GM23338 (cell line): ENCODE results near the gene SLC39A11. TPM values are rescaled to one million over a fixed set of nuclear protein-coding genes. Genes with fewer than 3 reads are reported as not detected.

ENCODE experiments used
- ATAC-seq: fragments of 200-7000 bp; cut with Tn5 transposase; 3 replicates; pipeline ENCODE4 v1.9.1; 2020
- DNase-seq: peaks from one replicate; pipeline ENCODE4 v3.0.0-alpha.2; 2015; ENCODE audit warnings: low spot score
- H2AFZ ChIP-seq: fragments of 200-600 bp; sonication (generic); 2 replicates; pipeline ENCODE4 v1.8.0; 2016; ENCODE audit warnings: antibody characterized with exemption, mild to moderate bottlenecking, moderate library complexity
- H3F3A ChIP-seq: fragments of 200-600 bp; sonication (generic); replicated peaks from 2 replicates; pipeline ENCODE4 v1.8.0; 2017; ENCODE audit warnings: antibody characterized with exemption, mixed run types, low read depth
- H3K27ac ChIP-seq: fragments of 200-600 bp; sonication (generic); 2 replicates; pipeline ENCODE4 v1.6.1; 2016; ENCODE audit warnings: low read depth
- H3K27me3 ChIP-seq: fragments of 200-600 bp; sonication (generic); 2 replicates; pipeline ENCODE4 v1.8.0; 2016; ENCODE audit warnings: mild to moderate bottlenecking, mixed run types, moderate library complexity; ENCODE audit not compliant: insufficient read depth
- H3K36me3 ChIP-seq: fragments of 200-600 bp; sonication (generic); 2 replicates; pipeline ENCODE4 v1.8.0; 2016; ENCODE audit warnings: mild to moderate bottlenecking; ENCODE audit not compliant: insufficient read depth
- H3K4me1 ChIP-seq: fragments of 200-600 bp; sonication (generic); 2 replicates; pipeline ENCODE4 v1.8.0; 2016; ENCODE audit warnings: mild to moderate bottlenecking, moderate library complexity; ENCODE audit not compliant: insufficient read depth
- H3K4me2 ChIP-seq: fragments of 200-600 bp; sonication (generic); 2 replicates; pipeline ENCODE4 v1.7.1; 2017; ENCODE audit warnings: mixed run types
- H3K4me3 ChIP-seq: fragments of 200-600 bp; sonication (generic); 2 replicates; pipeline ENCODE4 v1.6.1; 2016; ENCODE audit warnings: mixed run types
- H3K79me2 ChIP-seq: fragments of 200-600 bp; sonication (generic); replicated peaks from 2 replicates; pipeline ENCODE4 v1.8.0; 2017; ENCODE audit warnings: mild to moderate bottlenecking; ENCODE audit not compliant: insufficient read depth
- H3K9me2 ChIP-seq: fragments of 200-600 bp; sonication (generic); 2 replicates; pipeline ENCODE4 v1.8.0; 2017; ENCODE audit not compliant: insufficient read depth
- H4K20me1 ChIP-seq: fragments of 200-600 bp; sonication (generic); replicated peaks from 2 replicates; pipeline ENCODE4 v1.8.0; 2017; ENCODE audit warnings: mild to moderate bottlenecking; ENCODE audit not compliant: insufficient read depth
- H3K27ac Mint-ChIP-seq: 2 replicates; pipeline ENCODE4 v1.8.0; 2020; ENCODE audit warnings: inconsistent platforms, mild to moderate bottlenecking, moderate library complexity, mixed read lengths
- H3K27me3 Mint-ChIP-seq: 3 replicates; pipeline ENCODE4 v1.8.0; 2022; ENCODE audit warnings: low read depth, mild to moderate bottlenecking, moderate library complexity, mixed read lengths, inconsistent platforms; ENCODE audit not compliant: insufficient read depth, poor library complexity
- H3K36me3 Mint-ChIP-seq: 3 replicates; pipeline ENCODE4 v1.8.0; 2021; ENCODE audit warnings: low read depth, mild to moderate bottlenecking, inconsistent platforms, moderate library complexity, mixed read lengths
- H3K4me1 Mint-ChIP-seq: 3 replicates; pipeline ENCODE4 v1.8.0; 2020; ENCODE audit warnings: mild to moderate bottlenecking, inconsistent platforms, mixed read lengths
- H3K4me3 Mint-ChIP-seq: 3 replicates; pipeline ENCODE4 v1.8.0; 2021; ENCODE audit warnings: moderate library complexity, mild to moderate bottlenecking, inconsistent platforms, mixed read lengths
- H3K9me3 Mint-ChIP-seq: 3 replicates; pipeline ENCODE4 v1.8.0; 2020; ENCODE audit warnings: moderate library complexity, mild to moderate bottlenecking, inconsistent platforms, mixed read lengths
- CREB1 ChIP-seq: fragments of 250-450 bp; sonication (Bioruptor Pico); IDR thresholded peaks from 2 replicates; pipeline ENCODE4 v1.5.0; 2020; ENCODE audit warnings: low read depth, mild to moderate bottlenecking, moderate library complexity
- ETS1 ChIP-seq: IDR thresholded peaks from 2 replicates; pipeline ENCODE4 v1.6.1; 2016; ENCODE audit warnings: antibody characterized with exemption
- EZH2phosphoT487 ChIP-seq: fragments of 200-600 bp; sonication (generic); IDR thresholded peaks from one replicate; pipeline ENCODE4 v1.8.1; 2018; ENCODE audit warnings: antibody characterized with exemption; ENCODE audit not compliant: unreplicated experiment
- POLR2AphosphoS5 ChIP-seq: IDR thresholded peaks from 2 replicates; pipeline ENCODE4 v1.6.1; 2016; ENCODE audit warnings: antibody characterized with exemption, low read depth
- STAT1 ChIP-seq: IDR thresholded peaks from one replicate; pipeline ENCODE4 v1.6.1; 2016; ENCODE audit warnings: antibody characterized with exemption; ENCODE audit not compliant: unreplicated experiment
- ZNF114 ChIP-seq: fragments of 250-450 bp; sonication (Bioruptor Pico); IDR thresholded peaks from 2 replicates; pipeline ENCODE4 v1.5.0; 2020; ENCODE audit warnings: mild to moderate bottlenecking, moderate library complexity
- ZNF331 ChIP-seq: fragments of 250-450 bp; sonication (Bioruptor Pico); IDR thresholded peaks from 2 replicates; pipeline ENCODE4 v1.5.0; 2020; ENCODE audit warnings: low read depth, mild to moderate bottlenecking, moderate library complexity
- polyA plus RNA-seq: library from polyadenylated mRNA; unstranded; fragments of >200 nt; fragmentation: Nextera tagmentation; extraction: Ambion mirVana; gene quantifications from 2 replicates; pipeline ENCODE4 v1.2.1, GENCODE V29; 2016
- total RNA-seq: library from RNA; depleted of rRNA; stranded (reverse); fragments of >200 nt; shearing (Covaris generic); gene quantifications from 2 replicates; pipeline ENCODE4 v1.2.3, GENCODE V29; 2014
- TF ChIP-seq, protein P1 (sequence below), 2 experiments: fragments of 200-600 bp in 1 of 2; sonication (generic) in 1 of 2; conservative IDR thresholded peaks; 2 replicates each; pipeline versions ENCODE4 v1.5.1 to v1.6.1; 2016 to 2017; ENCODE audit warnings: antibody characterized with exemption in 2 of 2, low read depth in 2 of 2, mild to moderate bottlenecking in 2 of 2, moderate library complexity in 1 of 2
- TF ChIP-seq, protein P2 (sequence below): IDR thresholded peaks from one replicate; pipeline ENCODE4 v1.6.1; 2018; ENCODE audit warnings: antibody characterized with exemption; ENCODE audit not compliant: unreplicated experiment

SLC39A11 gene
- total and polyA plus RNA-seq, 2 experiments from 2014 or later = 10.8 to 18.1 TPM

DNA sequence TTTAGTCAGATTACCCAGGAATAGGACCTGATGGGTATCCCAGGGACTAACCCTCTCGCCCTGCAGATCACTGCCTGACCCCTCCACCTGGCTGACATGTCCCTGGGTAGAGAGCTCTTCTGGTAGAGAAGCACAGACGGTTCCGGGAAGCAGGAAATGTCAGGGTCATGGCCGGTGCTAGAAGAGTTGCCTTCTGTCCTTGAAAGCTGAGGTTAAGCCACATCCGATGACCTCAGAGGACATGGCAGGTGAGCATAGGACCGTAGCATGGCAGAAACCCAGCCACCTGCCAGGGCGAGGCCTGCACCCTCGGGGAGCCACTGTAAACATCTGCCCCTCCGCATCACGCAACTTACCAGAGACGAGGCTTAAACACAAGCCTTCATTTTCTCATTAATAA, 488.0 kb downstream of the SLC39A11 start (continued):
- no peak for TF ChIP-seq ETS1
- TF ChIP-seq POLR2AphosphoS5 = no peak
- no peak for TF ChIP-seq EZH2phosphoT487

DNA sequence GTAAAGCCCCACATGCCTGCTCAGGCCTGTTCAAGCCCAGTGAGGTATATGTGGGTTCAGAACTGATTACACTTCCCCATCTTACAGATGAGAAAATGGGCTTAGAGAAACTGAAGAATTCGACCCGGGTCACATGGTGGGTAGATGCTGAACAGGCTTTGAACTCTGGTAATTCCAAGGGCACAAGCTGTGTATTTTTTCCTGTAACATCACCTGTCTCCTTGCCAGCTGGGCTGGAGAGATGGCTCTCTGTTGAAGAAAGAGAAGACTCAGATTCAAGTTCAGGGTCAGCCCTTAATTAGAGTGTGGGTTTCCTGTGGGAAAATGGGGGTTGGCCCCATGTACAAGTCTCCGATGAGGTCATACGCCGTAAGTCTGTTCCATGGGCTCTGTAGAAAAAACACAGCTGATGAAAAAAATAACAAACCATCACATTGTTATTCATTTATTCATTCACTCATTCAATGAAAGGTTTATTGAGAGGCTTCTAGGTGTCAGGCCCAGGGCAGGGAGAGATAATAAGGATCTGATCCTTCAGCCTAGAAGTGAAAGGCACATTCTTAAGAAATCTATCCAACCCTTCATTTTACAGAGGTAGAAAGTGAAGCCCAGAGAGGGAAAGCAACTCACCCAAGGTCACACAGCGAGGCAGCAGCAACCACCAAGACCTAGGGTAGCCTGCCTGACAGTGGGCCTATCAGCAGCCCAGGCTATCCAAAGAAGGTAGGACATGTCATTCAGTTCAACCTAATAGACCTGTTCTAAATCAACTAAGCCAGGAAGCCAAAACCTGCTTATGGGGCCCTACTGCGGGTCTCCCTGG, 488.9 kb downstream of the SLC39A11 start:
- H3K27ac Mint-ChIP-seq = no peak overlapping the region
- TF ChIP-seq POLR2AphosphoS5 (no peak), ZNF331 (CRISPR knock-in tag) (no peak), ZNF114 (CRISPR knock-in tag) (no peak), STAT1 (no peak), CREB1 (no peak)
- TF ChIP-seq, protein P1, sequence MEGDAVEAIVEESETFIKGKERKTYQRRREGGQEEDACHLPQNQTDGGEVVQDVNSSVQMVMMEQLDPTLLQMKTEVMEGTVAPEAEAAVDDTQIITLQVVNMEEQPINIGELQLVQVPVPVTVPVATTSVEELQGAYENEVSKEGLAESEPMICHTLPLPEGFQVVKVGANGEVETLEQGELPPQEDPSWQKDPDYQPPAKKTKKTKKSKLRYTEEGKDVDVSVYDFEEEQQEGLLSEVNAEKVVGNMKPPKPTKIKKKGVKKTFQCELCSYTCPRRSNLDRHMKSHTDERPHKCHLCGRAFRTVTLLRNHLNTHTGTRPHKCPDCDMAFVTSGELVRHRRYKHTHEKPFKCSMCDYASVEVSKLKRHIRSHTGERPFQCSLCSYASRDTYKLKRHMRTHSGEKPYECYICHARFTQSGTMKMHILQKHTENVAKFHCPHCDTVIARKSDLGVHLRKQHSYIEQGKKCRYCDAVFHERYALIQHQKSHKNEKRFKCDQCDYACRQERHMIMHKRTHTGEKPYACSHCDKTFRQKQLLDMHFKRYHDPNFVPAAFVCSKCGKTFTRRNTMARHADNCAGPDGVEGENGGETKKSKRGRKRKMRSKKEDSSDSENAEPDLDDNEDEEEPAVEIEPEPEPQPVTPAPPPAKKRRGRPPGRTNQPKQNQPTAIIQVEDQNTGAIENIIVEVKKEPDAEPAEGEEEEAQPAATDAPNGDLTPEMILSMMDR (conservative IDR thresholded peaks at IDR 0.05; ENCODE audit: low read depth in 2 of 2) = no peak
- TF ChIP-seq, protein P2, sequence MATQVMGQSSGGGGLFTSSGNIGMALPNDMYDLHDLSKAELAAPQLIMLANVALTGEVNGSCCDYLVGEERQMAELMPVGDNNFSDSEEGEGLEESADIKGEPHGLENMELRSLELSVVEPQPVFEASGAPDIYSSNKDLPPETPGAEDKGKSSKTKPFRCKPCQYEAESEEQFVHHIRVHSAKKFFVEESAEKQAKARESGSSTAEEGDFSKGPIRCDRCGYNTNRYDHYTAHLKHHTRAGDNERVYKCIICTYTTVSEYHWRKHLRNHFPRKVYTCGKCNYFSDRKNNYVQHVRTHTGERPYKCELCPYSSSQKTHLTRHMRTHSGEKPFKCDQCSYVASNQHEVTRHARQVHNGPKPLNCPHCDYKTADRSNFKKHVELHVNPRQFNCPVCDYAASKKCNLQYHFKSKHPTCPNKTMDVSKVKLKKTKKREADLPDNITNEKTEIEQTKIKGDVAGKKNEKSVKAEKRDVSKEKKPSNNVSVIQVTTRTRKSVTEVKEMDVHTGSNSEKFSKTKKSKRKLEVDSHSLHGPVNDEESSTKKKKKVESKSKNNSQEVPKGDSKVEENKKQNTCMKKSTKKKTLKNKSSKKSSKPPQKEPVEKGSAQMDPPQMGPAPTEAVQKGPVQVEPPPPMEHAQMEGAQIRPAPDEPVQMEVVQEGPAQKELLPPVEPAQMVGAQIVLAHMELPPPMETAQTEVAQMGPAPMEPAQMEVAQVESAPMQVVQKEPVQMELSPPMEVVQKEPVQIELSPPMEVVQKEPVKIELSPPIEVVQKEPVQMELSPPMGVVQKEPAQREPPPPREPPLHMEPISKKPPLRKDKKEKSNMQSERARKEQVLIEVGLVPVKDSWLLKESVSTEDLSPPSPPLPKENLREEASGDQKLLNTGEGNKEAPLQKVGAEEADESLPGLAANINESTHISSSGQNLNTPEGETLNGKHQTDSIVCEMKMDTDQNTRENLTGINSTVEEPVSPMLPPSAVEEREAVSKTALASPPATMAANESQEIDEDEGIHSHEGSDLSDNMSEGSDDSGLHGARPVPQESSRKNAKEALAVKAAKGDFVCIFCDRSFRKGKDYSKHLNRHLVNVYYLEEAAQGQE = no peak
- peaks cover 12% of the 10 kb centered on the region for H3K4me1 ChIP-seq

More for the DNA sequence above, 488.9 kb downstream of the SLC39A11 start:
- Histone ChIP-seq H3K4me2 (peak overlapping the region; percentile 44; the same call in 1 of the 2 replicates), H3F3A (0 out of 2 replicates have a peak, but pooled peaks cover 3% of the 10 kb centered on the region), H4K20me1 (no peaks in the 10 kb centered on the region), H3K36me3 (no peaks in the 10 kb centered on the region), H3K9me2 (no peaks in the 10 kb centered on the region), H2AFZ (peak overlapping the region; percentile 56; the same call in 1 of the 2 replicates), H3K79me2 (no peaks in the 10 kb centered on the region), H3K4me3 (no peak overlapping the region), H3K27ac (no peak overlapping the region), H3K27me3 (no peaks in the 10 kb centered on the region)
- Mint-ChIP-seq H3K9me3 (peaks cover under 1% of the 10 kb centered on the region; the same call in 2 of the 3 replicates), H3K27me3 (peaks cover 2% of the 10 kb centered on the region), H3K4me3 (no peak overlapping the region), H3K4me1 (peaks cover 21% of the 10 kb centered on the region), H3K36me3 (no peaks in the 10 kb centered on the region)
- DNase-seq = no peak
- no peak for ATAC-seq
